HuH-7 (cell line): ENCODE measurements around the gene SAAL1.
A peak's percentile ranks its signal among the peaks of the same experiment; 100 is the strongest.
"Not testable (repeated sequence)": the region's sequence is repeated elsewhere in the genome, so short reads cannot be mapped to it uniquely, and the experiment has no call there.

Experiments used
- DNase-seq: peaks from one replicate; pipeline ENCODE4 v3.0.0; 2011; ENCODE audit warnings: low spot score

SAAL1 gene, protein sequence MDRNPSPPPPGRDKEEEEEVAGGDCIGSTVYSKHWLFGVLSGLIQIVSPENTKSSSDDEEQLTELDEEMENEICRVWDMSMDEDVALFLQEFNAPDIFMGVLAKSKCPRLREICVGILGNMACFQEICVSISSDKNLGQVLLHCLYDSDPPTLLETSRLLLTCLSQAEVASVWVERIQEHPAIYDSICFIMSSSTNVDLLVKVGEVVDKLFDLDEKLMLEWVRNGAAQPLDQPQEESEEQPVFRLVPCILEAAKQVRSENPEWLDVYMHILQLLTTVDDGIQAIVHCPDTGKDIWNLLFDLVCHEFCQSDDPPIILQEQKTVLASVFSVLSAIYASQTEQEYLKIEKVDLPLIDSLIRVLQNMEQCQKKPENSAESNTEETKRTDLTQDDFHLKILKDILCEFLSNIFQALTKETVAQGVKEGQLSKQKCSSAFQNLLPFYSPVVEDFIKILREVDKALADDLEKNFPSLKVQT

GRCh38 chr11:18105802-18106574 is at the start of gene SAAL1:
TSS of gene SAAL1 (minus strand) at chr11:18106082. CDS start at chr11:18106041, 41 bp downstream.
- peak; percentile 89 for DNase-seq

DNA sequence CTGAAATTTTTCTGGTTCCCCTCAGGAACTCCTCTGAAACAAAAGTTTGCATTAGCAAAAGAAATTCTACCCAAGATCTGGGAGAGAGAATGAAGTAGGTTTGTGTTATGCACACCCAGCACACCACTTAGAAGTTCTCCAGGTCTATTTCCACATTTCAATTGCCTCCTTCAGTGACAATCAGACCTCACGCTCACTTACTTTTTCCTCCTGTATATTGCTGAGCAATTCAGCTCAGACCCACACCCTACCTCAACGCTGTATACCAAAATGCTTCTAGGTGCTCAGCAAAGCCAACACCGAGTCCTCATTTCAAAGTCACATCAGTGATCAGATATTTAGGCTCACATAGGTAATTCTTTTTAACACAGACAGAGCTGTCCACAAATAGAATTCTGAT is 45.7 kb upstream of the SAAL1 start:
- no peak for DNase-seq

- DNase-seq = no peak
These were observed 40.0 kb upstream of the SAAL1 start for GRCh38 chr11:18145837-18146236.

GRCh38 chr11:18145025-18145424 is 39.1 kb upstream of the SAAL1 start:
- DNase-seq = no peak

- DNase-seq = no peak
These were observed 38.4 kb upstream of the SAAL1 start for GRCh38 chr11:18144243-18144642.

DNA sequence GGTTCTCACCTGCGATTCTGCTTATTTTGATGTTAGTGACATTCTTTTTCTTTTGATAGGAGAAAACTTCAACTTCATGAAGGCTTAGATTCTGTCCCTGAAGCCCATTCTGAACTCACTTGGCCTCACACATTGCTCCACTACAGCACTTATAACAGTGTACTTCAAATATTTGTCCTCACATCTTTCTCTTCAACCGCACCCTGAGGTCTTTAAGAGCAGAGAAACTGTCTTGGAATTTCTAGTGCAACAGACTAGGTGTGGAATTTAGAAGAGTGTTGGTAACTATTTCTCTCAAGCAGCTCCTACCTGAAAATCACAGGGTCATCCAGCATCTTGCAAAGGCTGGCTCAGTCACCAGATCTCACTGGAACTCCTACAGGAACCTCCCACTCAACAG is 34.3 kb upstream of the SAAL1 start:
- DNase-seq = no peak

GRCh38 chr11:18137186-18137800 is 31.4 kb upstream of the SAAL1 start:
- no peak for DNase-seq

DNA sequence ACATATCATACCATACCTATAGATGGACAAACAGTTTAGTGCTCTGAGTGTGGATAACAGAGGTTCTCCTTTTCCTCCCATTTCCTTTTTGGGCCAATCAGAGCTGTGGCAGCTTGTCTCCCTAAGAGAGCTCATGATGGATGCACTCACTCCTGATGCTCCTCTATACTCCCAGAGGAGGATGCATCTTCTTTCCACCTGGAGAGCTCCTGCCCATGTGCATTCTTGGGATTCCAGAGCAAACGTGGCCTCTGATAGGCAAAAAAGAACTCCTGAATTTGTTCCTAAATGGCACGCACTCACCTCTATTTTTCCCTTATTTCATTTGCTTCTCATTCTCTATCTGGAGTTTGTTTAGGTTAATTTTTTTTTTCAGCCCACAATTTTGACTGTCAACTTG is 29.4 kb upstream of the SAAL1 start:
- DNase-seq = no peak

DNA sequence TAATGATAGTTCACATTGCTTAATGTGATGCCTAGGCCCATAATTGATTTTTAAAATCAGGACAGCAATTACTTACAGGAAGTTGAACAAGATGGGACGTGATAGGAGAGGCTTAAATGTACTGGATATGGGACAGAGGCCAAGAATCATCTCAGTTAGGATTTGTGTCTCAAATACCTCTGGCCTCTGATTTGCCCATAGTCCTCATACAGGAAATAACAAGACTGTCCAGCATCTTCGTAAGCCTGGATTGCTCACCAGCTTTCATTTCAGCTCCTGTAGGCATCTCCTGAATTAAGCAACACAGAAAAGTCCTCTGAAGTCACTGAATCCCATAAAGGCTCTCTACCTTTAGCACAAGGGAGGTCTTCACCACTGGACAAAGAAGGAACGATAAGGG is 26.5 kb upstream of the SAAL1 start, which contains the start of gene MRGPRX3:
Gene MRGPRX3 (plus strand): TSS at position 231 of the 400 bp plus-strand sequence. CDS start 4,632 bp downstream, outside the sequence.
- DNase-seq = no peak

GRCh38 chr11:18131115-18131514 is 25.2 kb upstream of the SAAL1 start:
- not testable (repeated sequence) for DNase-seq

GRCh38 chr11:18121331-18121828 is 15.5 kb upstream of the SAAL1 start:
- DNase-seq = not testable (repeated sequence)

GRCh38 chr11:18115360-18116127 is 9.7 kb upstream of the SAAL1 start:
- peak; percentile 68 for DNase-seq

- DNase-seq = no peak
These were observed 5.1 kb upstream of the SAAL1 start for GRCh38 chr11:18111005-18111404.

GRCh38 chr11:18108254-18108653 is 2.4 kb upstream of the SAAL1 start:
- DNase-seq = no peak

GRCh38 chr11:18106688-18107087 is 806 bp upstream of the SAAL1 start:
- DNase-seq = no peak

GRCh38 chr11:18105086-18105801 is 638 bp downstream of the SAAL1 start:
- DNase-seq = no peak

- DNase-seq = no peak
These were observed 4.8 kb downstream of the SAAL1 start for GRCh38 chr11:18100926-18101656.

- no peak for DNase-seq
These were observed 11.9 kb downstream of the SAAL1 start for GRCh38 chr11:18093959-18094358.

DNA sequence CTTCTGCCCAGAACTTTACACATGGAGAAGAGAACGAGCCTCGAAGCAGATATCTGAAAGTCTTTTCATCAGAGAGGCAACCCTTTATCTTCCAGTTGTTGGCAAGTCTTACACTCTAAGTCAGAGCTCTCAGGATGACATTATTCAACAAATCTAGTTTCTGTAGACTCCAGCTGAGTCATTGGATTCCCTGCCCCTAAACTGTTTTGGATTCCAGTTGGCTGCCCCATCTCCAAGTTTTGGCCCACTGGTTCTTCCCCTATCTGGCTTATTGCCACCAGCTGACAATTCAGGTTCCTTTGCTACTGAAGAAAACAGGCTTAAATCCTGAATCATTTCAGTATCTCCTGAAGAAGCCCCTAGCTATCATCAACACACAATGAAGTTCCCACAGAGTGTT is 14.2 kb downstream of the SAAL1 start:
- DNase-seq = no peak

DNA sequence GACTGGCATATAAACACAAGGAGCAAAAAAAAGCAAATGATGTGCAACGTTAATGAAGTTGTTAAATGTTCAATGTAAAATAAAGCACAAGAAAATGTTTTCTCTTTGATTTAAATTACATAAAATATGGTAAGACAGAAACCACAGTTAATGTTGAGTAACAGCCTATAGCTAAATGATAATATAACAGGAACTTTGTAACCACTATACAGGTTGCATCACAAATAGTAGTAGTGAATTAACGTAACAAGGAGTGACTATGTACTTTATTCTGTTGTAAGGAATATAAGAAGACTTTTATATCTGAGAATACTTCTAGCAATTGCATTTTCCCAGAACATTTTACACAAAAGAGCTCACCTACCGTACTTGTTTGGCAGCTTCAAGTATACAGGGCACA is 16.9 kb downstream of the SAAL1 start:
- DNase-seq = no peak
